Breast epithelium (tissue), 3 donors: ENCODE measurements around the gene EPHB2.

ENCODE experiments used
- CTCF ChIP-seq, 3 donors: fragments of 450-650 bp; IDR thresholded peaks; one replicate each; pipeline ENCODE4 v1.5.1; 2016 to 2017; ENCODE audit warnings: antibody characterized with exemption in 3 of 3, mild to moderate bottlenecking in 3 of 3, moderate library complexity in 3 of 3
- POLR2A ChIP-seq: fragments of 450-650 bp; IDR thresholded peaks from one replicate; pipeline ENCODE4 v1.6.1; 2016; ENCODE audit warnings: antibody characterized with exemption, mild to moderate bottlenecking, moderate library complexity
- POLR2AphosphoS5 ChIP-seq, 3 donors: sonication (generic); formaldehyde crosslinking; IDR thresholded peaks; one replicate each; pipeline ENCODE4 v1.6.1; 2017; ENCODE audit warnings: antibody characterized with exemption in 3 of 3

- TF ChIP-seq POLR2A (no peak), CTCF (IDR thresholded peaks at IDR 0.05) (no peak), POLR2AphosphoS5 (IDR thresholded peaks at IDR 0.05) (no peak)
Measured at GRCh38 chr1:22955146-22955545, 244.5 kb downstream of the EPHB2 start.
